Measurements from ENCODE around the gene APPL1. TPM values are rescaled to one million over a fixed set of nuclear protein-coding genes. Genes with fewer than 3 reads are reported as not detected.

Gene APPL1
- total RNA-seq, 1 experiment from 2014 or later, result 22.3 TPM

- DNase-seq (ENCODE audit: low spot score), result no peak
- no TSS peak for BruUV-seq (replicated peaks)
- Histone ChIP-seq H3K27ac (ENCODE audit: low read depth, low read length, poor library complexity, severe bottlenecking) (no peak overlapping the region), H3K4me3 (ENCODE audit: low read depth, low read length, poor library complexity, severe bottlenecking) (no peak overlapping the region), H3K27me3 (replicated peaks; ENCODE audit: insufficient read depth, low read depth, low read length, poor library complexity) (no peaks in the 10 kb centered on the region), H3K36me3 (ENCODE audit: insufficient read depth, low read length, poor library complexity, severe bottlenecking) (no peaks in the 10 kb centered on the region), H3K4me1 (ENCODE audit: insufficient read depth, low read length, poor library complexity, severe bottlenecking) (no peaks in the 10 kb centered on the region), H3K9me3 (ENCODE audit: low read depth, low read length, poor library complexity, severe bottlenecking) (no peaks in the 10 kb centered on the region)
- CTCF ChIA-PET, result no interaction called here
- POLR2A ChIA-PET (ENCODE audit: low non-redundant PET), result no interaction called here
- TF ChIP-seq EZH2 (IDR thresholded peaks at IDR 0.05; ENCODE audit: borderline replicate concordance, low read depth, low read length, poor library complexity, severe bottlenecking) (no peak), CTCF (conservative IDR thresholded peaks at IDR 0.05; ENCODE audit: low read depth, low read length) (no peak)
- intact Hi-C loops (cut with micrococcal nuclease; ENCODE audit: unreplicated experiment), result no loop called here
Measured at GRCh38 chr3:57279685-57280084, 52.2 kb downstream of the APPL1 start.

GRCh38 chr3:57281715-57282114 lies 54.2 kb downstream of the APPL1 start:
- Histone ChIP-seq H3K36me3 (ENCODE audit: insufficient read depth, low read length, poor library complexity, severe bottlenecking) (no peaks in the 10 kb centered on the region), H3K27me3 (replicated peaks; ENCODE audit: insufficient read depth, low read depth, low read length, poor library complexity) (no peaks in the 10 kb centered on the region), H3K4me1 (ENCODE audit: insufficient read depth, low read length, poor library complexity, severe bottlenecking) (no peaks in the 10 kb centered on the region), H3K27ac (ENCODE audit: low read depth, low read length, poor library complexity, severe bottlenecking) (no peak overlapping the region), H3K4me3 (ENCODE audit: low read depth, low read length, poor library complexity, severe bottlenecking) (no peak overlapping the region), H3K9me3 (ENCODE audit: low read depth, low read length, poor library complexity, severe bottlenecking) (no peaks in the 10 kb centered on the region)
- BruUV-seq (replicated peaks), result no TSS peak
- ChIA-PET POLR2A (ENCODE audit: low non-redundant PET) (no interaction called here), CTCF (no interaction called here)
- TF ChIP-seq EZH2 (IDR thresholded peaks at IDR 0.05; ENCODE audit: borderline replicate concordance, low read depth, low read length, poor library complexity, severe bottlenecking), result no peak
- TF ChIP-seq CTCF (conservative IDR thresholded peaks at IDR 0.05; ENCODE audit: low read depth, low read length), result no peak
- intact Hi-C loops (cut with micrococcal nuclease; ENCODE audit: unreplicated experiment), result no loop called here
- DNase-seq (ENCODE audit: low spot score), result no peak

- intact Hi-C loops (cut with micrococcal nuclease; ENCODE audit: unreplicated experiment), result no loop called here
- Histone ChIP-seq H3K27me3 (replicated peaks; ENCODE audit: insufficient read depth, low read depth, low read length, poor library complexity) (no peaks in the 10 kb centered on the region), H3K4me3 (ENCODE audit: low read depth, low read length, poor library complexity, severe bottlenecking) (no peak overlapping the region), H3K9me3 (ENCODE audit: low read depth, low read length, poor library complexity, severe bottlenecking) (no peaks in the 10 kb centered on the region), H3K4me1 (ENCODE audit: insufficient read depth, low read length, poor library complexity, severe bottlenecking) (no peaks in the 10 kb centered on the region), H3K27ac (ENCODE audit: low read depth, low read length, poor library complexity, severe bottlenecking) (no peak overlapping the region), H3K36me3 (ENCODE audit: insufficient read depth, low read length, poor library complexity, severe bottlenecking) (no peaks in the 10 kb centered on the region)
- TF ChIP-seq CTCF (conservative IDR thresholded peaks at IDR 0.05; ENCODE audit: low read depth, low read length), result no peak
- BruUV-seq (replicated peaks), result no TSS peak
- CTCF ChIA-PET, result no interaction called here
- no peak for DNase-seq (ENCODE audit: low spot score)
- POLR2A ChIA-PET (ENCODE audit: low non-redundant PET), result no interaction called here
Measured at GRCh38 chr3:57283334-57283733, 55.8 kb downstream of the APPL1 start.
